Neural cell (in vitro differentiated cells): Measurements from ENCODE around the gene CDC45. TPM values are rescaled to one million over a fixed set of nuclear protein-coding genes. Genes with fewer than 3 reads are reported as not detected.

Experiments used
- H2AFZ ChIP-seq: fragments of 200-600, 300-800 bp; sonication (generic), shearing (Covaris generic); 2 replicates; pipeline ENCODE4 v1.6.0; 2014; ENCODE audit warnings: low read depth, mild to moderate bottlenecking, antibody characterized with exemption, low read length, moderate library complexity
- H3F3A ChIP-seq: fragments of 200-600 bp; shearing (Covaris generic); 2 replicates; pipeline ENCODE4 v1.6.1; 2016; ENCODE audit warnings: mild to moderate bottlenecking, moderate library complexity, mixed read lengths, antibody characterized with exemption, low read length; ENCODE audit not compliant: insufficient read depth, poor library complexity, severe bottlenecking
- H3K27ac ChIP-seq: fragments of 200-600, 300-800 bp; sonication (generic), shearing (Covaris generic); 2 replicates; pipeline ENCODE4 v1.5.1; 2014; ENCODE audit warnings: mild to moderate bottlenecking, low read length, moderate library complexity
- H3K27me3 ChIP-seq: fragments of 300-800, 200-600 bp; sonication (generic), shearing (Covaris generic); 2 replicates; pipeline ENCODE4 v1.6.0; 2014; ENCODE audit warnings: mild to moderate bottlenecking, low read depth, low read length, moderate library complexity; ENCODE audit not compliant: insufficient read depth
- H3K36me3 ChIP-seq: fragments of 300-800, 200-600 bp; sonication (generic), shearing (Covaris generic); 2 replicates; pipeline ENCODE4 v1.5.1; 2014; ENCODE audit warnings: mild to moderate bottlenecking, antibody characterized with exemption, low read length, moderate library complexity; ENCODE audit not compliant: insufficient read depth
- H3K4me2 ChIP-seq: fragments of 300-800, 200-600 bp; sonication (generic), shearing (Covaris generic); 2 replicates; pipeline ENCODE4 v1.6.0; 2014; ENCODE audit warnings: mild to moderate bottlenecking, low read length
- H3K4me3 ChIP-seq: fragments of 300-800, 200-600 bp; sonication (generic), shearing (Covaris generic); 2 replicates; pipeline ENCODE4 v1.5.1; 2014; ENCODE audit warnings: mild to moderate bottlenecking, low read length, moderate library complexity
- H3K79me2 ChIP-seq: fragments of 200-600 bp; shearing (Covaris generic); replicated peaks from 2 replicates; pipeline ENCODE4 v1.6.0; 2014; ENCODE audit warnings: mild to moderate bottlenecking, low read length, moderate library complexity; ENCODE audit not compliant: insufficient read depth
- H3K9ac ChIP-seq: fragments of 300-800, 200-600 bp; sonication (generic), shearing (Covaris generic); 2 replicates; pipeline ENCODE4 v1.6.1; 2016; ENCODE audit warnings: mild to moderate bottlenecking, low read length, mixed read lengths
- H3K9me2 ChIP-seq: fragments of 200-600 bp; shearing (Covaris generic); 2 replicates; pipeline ENCODE4 v1.6.1; 2016; ENCODE audit warnings: mild to moderate bottlenecking, low read length, mixed read lengths; ENCODE audit not compliant: insufficient read depth
- H3K9me3 ChIP-seq: fragments of 200-600, 300-800 bp; sonication (generic), shearing (Covaris generic); 2 replicates; pipeline ENCODE4 v1.6.1; 2016; ENCODE audit warnings: mild to moderate bottlenecking, mixed run types, low read length, moderate library complexity, mixed read lengths
- H4K20me1 ChIP-seq: fragments of 200-600 bp; shearing (Covaris generic); 2 replicates; pipeline ENCODE4 v1.6.1; 2016; ENCODE audit warnings: mild to moderate bottlenecking, mixed run types; ENCODE audit not compliant: insufficient read depth
- EP300 ChIP-seq: fragments of 450-650 bp; conservative IDR thresholded peaks from 2 replicates; pipeline ENCODE4 v1.6.1; 2014; ENCODE audit warnings: antibody characterized with exemption, mild to moderate bottlenecking, moderate library complexity; ENCODE audit not compliant: poor library complexity, severe bottlenecking
- EZH2 ChIP-seq: fragments of 200-600, 300-800 bp; shearing (Covaris generic), sonication (generic); IDR thresholded peaks from 2 replicates; pipeline ENCODE4 v1.6.1; 2014; ENCODE audit warnings: antibody characterized with exemption, low read length, borderline replicate concordance, mild to moderate bottlenecking; ENCODE audit not compliant: insufficient read depth, poor library complexity, severe bottlenecking
- MXI1 ChIP-seq: fragments of 450-650 bp; conservative IDR thresholded peaks from 2 replicates; pipeline ENCODE4 v1.6.1; 2014; ENCODE audit warnings: antibody characterized with exemption, mild to moderate bottlenecking; ENCODE audit not compliant: poor library complexity, severe bottlenecking
- POLR2AphosphoS5 ChIP-seq: IDR thresholded peaks from 2 replicates; pipeline ENCODE4 v1.6.1; 2012
- RAD21 ChIP-seq: fragments of 450-650 bp; conservative IDR thresholded peaks from 2 replicates; pipeline ENCODE4 v1.6.1; 2014; ENCODE audit warnings: antibody characterized with exemption, mild to moderate bottlenecking, moderate library complexity
- SMC3 ChIP-seq: fragments of 450-650 bp; conservative IDR thresholded peaks from 2 replicates; pipeline ENCODE4 v1.6.1; 2014; ENCODE audit warnings: antibody characterized with exemption, mild to moderate bottlenecking, moderate library complexity; ENCODE audit not compliant: poor library complexity
- TAF1 ChIP-seq: IDR thresholded peaks from 2 replicates; pipeline ENCODE4 v1.6.1; 2012; ENCODE audit warnings: low read depth
- polyA plus RNA-seq: library from polyadenylated mRNA; depleted of rRNA; stranded (reverse); fragments of >200 nt; gene quantifications from 2 replicates; pipeline ENCODE4 v1.2.3, GENCODE V29; 2014
- TF ChIP-seq, protein P1 (sequence below): fragments of 450-650 bp; IDR thresholded peaks from 2 replicates; pipeline ENCODE4 v1.5.1; 2014; ENCODE audit warnings: antibody characterized with exemption, mild to moderate bottlenecking, moderate library complexity; ENCODE audit not compliant: poor library complexity, severe bottlenecking
- TF ChIP-seq, protein P2 (sequence below): IDR thresholded peaks from 2 replicates; pipeline ENCODE4 v1.6.1; 2012; ENCODE audit warnings: borderline replicate concordance

The CDC45 gene
- polyA plus RNA-seq, 1 donor from 2014 or later, result 3.2 TPM

DNA sequence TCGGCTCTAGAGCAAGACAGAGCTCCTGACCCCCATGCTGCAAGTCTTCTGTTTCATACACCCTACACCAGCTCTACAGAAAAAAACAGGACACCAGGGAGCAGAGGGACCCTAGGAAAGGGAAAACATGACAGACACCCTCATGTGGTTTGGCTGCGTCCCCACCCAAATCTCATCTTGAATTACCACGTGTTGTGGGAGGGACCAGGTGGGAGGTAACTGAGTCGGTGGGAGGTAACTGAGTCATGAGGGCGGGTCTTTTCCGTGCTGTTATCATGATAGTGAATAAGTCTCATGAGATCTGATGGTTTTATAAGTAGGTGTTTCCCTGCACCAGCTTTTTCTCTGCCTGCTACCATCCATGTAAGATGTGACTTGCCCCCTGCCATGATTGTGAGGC, 25.6 kb upstream of the CDC45 start:
- Histone ChIP-seq H3K9me2 (no peaks in the 10 kb centered on the region), H3K36me3 (peaks cover 9% of the 10 kb centered on the region), H2AFZ (no peak overlapping the region), H4K20me1 (no peaks in the 10 kb centered on the region), H3K4me2 (no peak overlapping the region), H3K27ac (no peak overlapping the region), H3K79me2 (no peaks in the 10 kb centered on the region), H3F3A (no peaks in the 10 kb centered on the region), H3K9me3 (no peaks in the 10 kb centered on the region), H3K4me3 (no peak overlapping the region), H3K9ac (no peak overlapping the region), H3K27me3 (no peaks in the 10 kb centered on the region)
- no peak for TF ChIP-seq EP300
- TF ChIP-seq TAF1, result no peak
- TF ChIP-seq, protein P1, sequence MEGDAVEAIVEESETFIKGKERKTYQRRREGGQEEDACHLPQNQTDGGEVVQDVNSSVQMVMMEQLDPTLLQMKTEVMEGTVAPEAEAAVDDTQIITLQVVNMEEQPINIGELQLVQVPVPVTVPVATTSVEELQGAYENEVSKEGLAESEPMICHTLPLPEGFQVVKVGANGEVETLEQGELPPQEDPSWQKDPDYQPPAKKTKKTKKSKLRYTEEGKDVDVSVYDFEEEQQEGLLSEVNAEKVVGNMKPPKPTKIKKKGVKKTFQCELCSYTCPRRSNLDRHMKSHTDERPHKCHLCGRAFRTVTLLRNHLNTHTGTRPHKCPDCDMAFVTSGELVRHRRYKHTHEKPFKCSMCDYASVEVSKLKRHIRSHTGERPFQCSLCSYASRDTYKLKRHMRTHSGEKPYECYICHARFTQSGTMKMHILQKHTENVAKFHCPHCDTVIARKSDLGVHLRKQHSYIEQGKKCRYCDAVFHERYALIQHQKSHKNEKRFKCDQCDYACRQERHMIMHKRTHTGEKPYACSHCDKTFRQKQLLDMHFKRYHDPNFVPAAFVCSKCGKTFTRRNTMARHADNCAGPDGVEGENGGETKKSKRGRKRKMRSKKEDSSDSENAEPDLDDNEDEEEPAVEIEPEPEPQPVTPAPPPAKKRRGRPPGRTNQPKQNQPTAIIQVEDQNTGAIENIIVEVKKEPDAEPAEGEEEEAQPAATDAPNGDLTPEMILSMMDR, result no peak
- no peak for TF ChIP-seq EZH2
- TF ChIP-seq, protein P2, sequence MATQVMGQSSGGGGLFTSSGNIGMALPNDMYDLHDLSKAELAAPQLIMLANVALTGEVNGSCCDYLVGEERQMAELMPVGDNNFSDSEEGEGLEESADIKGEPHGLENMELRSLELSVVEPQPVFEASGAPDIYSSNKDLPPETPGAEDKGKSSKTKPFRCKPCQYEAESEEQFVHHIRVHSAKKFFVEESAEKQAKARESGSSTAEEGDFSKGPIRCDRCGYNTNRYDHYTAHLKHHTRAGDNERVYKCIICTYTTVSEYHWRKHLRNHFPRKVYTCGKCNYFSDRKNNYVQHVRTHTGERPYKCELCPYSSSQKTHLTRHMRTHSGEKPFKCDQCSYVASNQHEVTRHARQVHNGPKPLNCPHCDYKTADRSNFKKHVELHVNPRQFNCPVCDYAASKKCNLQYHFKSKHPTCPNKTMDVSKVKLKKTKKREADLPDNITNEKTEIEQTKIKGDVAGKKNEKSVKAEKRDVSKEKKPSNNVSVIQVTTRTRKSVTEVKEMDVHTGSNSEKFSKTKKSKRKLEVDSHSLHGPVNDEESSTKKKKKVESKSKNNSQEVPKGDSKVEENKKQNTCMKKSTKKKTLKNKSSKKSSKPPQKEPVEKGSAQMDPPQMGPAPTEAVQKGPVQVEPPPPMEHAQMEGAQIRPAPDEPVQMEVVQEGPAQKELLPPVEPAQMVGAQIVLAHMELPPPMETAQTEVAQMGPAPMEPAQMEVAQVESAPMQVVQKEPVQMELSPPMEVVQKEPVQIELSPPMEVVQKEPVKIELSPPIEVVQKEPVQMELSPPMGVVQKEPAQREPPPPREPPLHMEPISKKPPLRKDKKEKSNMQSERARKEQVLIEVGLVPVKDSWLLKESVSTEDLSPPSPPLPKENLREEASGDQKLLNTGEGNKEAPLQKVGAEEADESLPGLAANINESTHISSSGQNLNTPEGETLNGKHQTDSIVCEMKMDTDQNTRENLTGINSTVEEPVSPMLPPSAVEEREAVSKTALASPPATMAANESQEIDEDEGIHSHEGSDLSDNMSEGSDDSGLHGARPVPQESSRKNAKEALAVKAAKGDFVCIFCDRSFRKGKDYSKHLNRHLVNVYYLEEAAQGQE, result no peak
- TF ChIP-seq POLR2AphosphoS5, result no peak
- no peak for TF ChIP-seq MXI1
- TF ChIP-seq RAD21, result no peak
- TF ChIP-seq SMC3, result no peak

DNA sequence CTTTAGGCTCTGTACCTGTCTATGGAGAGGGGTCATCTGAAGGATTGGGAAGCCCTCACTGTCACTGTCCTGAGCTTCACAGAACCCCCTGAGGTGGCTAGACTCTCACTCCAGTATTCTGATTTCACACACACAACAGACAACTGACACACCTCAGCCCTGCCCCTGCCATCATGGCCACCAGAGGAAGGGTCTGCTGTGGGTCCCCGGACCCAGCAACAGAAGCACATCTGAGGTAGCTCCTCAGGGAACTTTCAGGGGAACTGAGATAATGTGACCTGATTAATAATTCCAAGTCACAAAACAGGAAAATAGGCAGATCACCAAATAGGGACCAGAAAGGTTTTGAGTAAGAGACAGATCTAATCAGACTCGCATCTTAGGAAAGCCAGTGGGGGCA, 24.7 kb upstream of the CDC45 start:
- Histone ChIP-seq H3K4me3 (no peak overlapping the region), H3K4me2 (no peak overlapping the region), H3K9me3 (no peaks in the 10 kb centered on the region), H3K27ac (no peak overlapping the region), H4K20me1 (no peaks in the 10 kb centered on the region), H3K9ac (no peak overlapping the region), H3K27me3 (no peaks in the 10 kb centered on the region), H3K36me3 (peaks cover 9% of the 10 kb centered on the region), H2AFZ (no peak overlapping the region), H3F3A (no peaks in the 10 kb centered on the region), H3K9me2 (no peaks in the 10 kb centered on the region), H3K79me2 (no peaks in the 10 kb centered on the region)
- TF ChIP-seq, protein P2, result no peak
- TF ChIP-seq TAF1 (no peak), SMC3 (no peak), MXI1 (no peak), EZH2 (no peak), POLR2AphosphoS5 (no peak), RAD21 (no peak), EP300 (no peak)
- TF ChIP-seq, protein P1, result no peak
